ENCODE measurements around the gene PGA4.
"Not testable (repeated sequence)": the region's sequence is repeated elsewhere in the genome, so short reads cannot be mapped to it uniquely, and the experiment has no call there.

PGA4 gene

DNA sequence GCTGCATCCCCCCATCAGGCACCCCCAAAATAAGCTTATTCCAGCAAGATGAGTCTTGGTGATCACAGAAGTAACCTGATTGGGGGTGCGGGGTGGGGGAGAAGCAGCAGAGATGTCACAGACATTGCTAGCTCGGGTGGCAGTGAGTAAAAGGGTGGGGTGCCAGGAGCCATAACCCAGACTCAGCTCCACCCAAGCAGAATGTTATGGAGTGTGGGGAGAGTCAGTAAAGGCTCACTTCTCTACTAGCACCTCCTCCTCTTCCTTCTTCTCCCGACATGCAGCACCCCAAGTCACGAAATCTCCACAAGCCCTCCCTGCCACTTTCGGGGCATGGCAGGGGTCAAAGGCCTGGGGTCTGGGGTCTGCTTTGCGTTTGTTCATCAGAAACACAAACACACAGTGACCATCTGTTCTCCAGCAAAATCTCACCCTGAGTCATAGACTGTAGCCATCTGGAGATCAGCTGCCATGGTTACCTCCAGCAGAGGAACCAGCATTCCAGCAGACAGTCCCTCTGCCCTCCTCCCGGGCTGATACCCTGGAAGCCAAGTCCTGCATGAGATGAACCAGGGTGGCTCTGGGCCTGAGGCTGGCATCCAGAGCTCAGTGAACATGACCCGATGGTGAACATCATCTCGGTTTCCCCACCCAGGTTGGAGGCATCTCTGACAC is 14.4 kb upstream of the PGA4 start:
- not testable (repeated sequence) for DNase-seq

DNA sequence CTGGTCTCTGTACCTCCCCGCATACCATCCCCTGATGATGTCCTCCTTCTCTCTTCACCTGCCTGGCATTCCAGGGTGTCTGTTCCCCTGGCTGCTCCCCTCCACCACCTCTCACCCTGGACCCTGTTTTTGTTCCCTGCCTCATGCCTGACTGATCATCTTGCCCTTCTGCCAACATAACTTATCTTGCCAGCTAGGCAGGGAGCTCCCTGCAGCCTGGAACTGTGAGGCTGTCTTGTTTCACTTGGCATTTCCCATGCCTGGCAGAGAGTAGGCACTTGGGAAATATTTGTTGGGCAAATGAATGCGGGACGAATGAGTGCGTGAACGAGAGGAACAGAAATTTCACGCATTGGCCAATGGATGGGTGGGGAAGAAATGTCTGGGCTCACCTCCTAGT is 11.5 kb upstream of the PGA4 start:
- DNase-seq: not testable (repeated sequence)

DNA sequence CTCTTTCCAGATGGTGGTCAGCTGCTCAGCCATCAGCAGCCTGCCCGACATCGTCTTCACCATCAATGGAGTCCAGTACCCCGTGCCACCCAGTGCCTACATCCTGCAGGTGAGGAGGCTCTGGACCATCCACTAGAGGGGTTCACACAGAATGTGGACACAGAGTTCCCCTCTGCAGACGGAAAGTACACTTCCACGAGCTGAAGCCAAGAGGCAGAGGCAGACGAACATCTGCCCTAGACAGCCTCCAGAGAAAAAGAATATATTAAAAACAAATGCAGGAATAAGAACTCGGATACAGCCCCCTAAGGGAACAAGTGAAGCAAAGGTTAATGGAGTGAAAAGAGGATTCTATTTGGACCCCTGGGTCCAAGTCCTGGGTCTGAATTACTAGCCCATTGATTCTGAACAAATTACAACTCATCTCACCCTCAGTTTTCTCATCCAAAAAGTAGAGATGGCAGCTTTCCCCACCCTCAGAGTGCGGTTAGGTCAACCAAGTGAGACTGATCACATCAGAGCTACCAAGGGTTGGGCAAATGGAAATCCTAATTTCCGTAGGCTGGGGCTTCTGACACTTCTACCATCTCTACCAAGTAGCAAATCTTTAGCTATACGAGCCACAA is 10.7 kb upstream of the PGA4 start:
- DNase-seq: not testable (repeated sequence)

DNA sequence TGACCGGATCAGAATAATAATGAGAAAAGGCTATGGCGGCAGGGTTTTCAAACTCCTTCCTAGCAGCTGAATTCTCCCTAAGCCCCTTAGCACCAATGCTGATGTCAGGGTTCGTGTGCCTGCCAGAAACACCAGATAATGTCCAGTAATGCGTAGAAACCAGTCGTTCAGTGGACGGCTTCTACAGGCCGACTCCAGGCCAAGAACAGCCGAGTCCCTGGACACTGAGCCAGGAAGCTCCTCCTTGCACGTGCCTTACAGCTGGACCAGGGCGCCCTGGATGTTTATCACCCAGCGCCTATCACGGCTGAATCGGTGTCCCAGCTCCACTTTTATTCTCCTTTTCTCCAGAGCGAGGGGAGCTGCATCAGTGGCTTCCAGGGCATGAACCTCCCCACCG is 9.9 kb upstream of the PGA4 start:
- DNase-seq: not testable (repeated sequence)

DNA sequence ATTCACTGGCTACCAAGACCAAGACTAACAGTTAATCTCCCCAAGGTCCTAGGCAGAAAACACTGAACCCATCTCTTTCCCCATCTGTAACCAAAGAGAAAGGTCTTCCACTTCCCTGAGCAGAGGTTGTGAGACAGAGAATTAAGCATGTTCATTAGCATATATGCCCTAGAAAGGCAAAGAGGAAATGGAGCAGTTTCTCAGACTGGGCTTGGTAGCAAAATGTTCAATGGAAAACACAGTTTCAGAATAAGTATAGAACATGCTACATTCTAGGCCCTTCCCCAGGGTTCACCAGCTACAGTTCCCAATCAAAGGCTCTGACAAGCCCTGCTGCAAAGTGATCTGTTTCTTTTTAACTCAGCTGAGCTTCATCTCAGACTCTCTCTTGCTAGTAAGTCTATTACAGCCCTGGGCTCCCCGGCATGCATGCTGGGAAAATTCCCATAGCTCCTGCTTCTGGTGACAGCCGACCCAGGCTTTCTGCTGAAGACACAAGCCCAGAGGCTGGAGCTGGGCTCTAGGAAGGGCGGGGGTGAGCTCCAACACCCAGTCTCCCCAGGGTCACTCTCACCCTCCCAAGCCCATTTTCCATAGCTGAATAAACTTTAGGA is 8.3 kb upstream of the PGA4 start:
- not testable (repeated sequence) for DNase-seq

DNA sequence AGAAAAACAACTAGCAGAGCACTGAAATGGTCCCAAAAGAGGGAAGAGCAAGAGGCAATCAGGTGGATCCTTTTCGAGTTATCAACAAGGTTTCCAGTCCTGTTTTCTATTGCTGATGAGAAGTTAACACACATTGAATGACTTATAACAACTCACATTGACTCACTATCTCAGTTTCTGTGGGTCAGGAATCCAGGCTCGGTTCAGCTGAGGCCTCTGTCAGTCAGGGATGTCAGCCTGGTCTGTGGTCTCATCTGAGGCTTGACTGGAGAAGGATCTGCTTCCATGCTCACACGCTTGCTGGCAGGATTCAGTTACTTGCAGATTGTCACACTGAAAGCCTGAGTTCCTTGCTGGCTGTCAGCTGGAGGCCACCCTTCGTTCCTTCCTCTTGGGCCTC is 3.8 kb upstream of the PGA4 start:
- DNase-seq: not testable (repeated sequence)

DNA sequence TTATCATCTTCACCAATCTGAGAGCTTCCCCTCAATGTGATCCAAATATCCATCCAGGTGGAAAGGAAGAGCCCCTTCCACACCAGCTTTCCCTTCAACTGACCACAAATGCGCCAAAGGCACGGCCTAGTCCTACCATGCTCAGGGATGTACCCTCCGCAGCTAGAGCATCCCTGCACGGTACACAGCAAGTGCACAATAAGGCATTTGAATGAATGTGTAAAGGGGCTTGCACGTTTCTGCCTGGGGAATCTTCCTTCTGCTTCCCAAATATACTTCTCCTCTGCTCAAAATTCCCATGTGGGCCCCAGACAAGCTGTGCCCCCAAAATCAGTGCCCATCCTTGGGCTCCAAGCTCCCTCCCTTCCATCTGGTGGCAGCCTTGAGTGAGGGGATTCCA is 3.1 kb upstream of the PGA4 start:
- DNase-seq: not testable (repeated sequence)

DNA sequence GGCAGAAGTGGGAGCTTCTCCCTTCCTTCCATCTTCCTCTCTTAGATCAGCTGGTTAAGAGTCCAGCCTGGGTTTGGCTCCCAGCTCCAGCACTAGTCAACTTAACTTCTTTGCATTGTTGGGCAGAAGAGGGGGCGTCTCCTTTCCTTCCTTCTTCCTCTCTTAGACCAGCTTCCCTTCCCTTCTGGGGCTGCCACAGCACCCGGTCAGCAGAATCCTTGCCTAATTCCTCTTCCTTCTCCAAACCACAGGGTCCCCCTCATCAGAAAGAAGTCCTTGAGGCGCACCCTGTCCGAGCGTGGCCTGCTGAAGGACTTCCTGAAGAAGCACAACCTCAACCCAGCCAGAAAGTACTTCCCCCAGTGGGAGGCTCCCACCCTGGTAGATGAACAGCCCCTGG is 545 bp downstream of the PGA4 start:
- DNase-seq: not testable (repeated sequence)

DNA sequence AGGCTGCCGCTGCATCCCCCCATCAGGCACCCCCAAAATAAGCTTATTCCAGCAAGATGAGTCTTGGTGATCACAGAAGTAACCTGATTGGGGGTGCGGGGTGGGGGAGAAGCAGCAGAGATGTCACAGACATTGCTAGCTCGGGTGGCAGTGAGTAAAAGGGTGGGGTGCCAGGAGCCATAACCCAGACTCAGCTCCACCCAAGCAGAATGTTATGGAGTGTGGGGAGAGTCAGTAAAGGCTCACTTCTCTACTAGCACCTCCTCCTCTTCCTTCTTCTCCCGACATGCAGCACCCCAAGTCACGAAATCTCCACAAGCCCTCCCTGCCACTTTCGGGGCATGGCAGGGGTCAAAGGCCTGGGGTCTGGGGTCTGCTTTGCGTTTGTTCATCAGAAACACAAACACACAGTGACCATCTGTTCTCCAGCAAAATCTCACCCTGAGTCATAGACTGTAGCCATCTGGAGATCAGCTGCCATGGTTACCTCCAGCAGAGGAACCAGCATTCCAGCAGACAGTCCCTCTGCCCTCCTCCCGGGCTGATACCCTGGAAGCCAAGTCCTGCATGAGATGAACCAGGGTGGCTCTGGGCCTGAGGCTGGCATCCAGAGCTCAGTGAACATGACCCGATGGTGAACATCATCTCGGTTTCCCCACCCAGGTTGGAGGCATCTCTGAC is 4.5 kb downstream of the PGA4 start:
- not testable (repeated sequence) for DNase-seq

DNA sequence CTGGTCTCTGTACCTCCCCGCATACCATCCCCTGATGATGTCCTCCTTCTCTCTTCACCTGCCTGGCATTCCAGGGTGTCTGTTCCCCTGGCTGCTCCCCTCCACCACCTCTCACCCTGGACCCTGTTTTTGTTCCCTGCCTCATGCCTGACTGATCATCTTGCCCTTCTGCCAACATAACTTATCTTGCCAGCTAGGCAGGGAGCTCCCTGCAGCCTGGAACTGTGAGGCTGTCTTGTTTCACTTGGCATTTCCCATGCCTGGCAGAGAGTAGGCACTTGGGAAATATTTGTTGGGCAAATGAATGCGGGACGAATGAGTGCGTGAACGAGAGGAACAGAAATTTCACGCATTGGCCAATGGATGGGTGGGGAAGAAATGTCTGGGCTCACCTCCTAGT is 7.3 kb downstream of the PGA4 start:
- DNase-seq: not testable (repeated sequence)

DNA sequence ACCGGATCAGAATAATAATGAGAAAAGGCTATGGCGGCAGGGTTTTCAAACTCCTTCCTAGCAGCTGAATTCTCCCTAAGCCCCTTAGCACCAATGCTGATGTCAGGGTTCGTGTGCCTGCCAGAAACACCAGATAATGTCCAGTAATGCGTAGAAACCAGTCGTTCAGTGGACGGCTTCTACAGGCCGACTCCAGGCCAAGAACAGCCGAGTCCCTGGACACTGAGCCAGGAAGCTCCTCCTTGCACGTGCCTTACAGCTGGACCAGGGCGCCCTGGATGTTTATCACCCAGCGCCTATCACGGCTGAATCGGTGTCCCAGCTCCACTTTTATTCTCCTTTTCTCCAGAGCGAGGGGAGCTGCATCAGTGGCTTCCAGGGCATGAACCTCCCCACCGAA is 8.9 kb downstream of the PGA4 start:
- DNase-seq: not testable (repeated sequence)

DNA sequence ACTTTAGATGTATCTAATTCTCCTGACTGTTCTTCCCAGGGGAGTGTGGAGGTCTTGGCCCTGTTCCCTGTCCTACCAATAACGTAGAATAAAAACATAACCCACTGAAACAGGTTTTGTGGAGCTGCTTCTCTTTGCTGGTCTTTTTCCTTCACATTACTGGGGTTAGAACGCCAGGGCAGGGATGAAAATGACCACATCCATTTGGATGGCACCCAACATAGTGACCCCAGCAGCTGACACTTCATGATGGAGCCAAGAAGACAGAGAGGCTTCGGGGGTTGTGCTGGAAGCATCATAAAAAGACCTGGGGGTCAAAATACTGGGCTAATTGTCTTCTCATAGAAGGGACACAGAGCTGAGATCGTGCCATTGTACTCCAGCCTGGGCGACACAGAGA is 9.4 kb downstream of the PGA4 start:
- DNase-seq: not testable (repeated sequence)

DNA sequence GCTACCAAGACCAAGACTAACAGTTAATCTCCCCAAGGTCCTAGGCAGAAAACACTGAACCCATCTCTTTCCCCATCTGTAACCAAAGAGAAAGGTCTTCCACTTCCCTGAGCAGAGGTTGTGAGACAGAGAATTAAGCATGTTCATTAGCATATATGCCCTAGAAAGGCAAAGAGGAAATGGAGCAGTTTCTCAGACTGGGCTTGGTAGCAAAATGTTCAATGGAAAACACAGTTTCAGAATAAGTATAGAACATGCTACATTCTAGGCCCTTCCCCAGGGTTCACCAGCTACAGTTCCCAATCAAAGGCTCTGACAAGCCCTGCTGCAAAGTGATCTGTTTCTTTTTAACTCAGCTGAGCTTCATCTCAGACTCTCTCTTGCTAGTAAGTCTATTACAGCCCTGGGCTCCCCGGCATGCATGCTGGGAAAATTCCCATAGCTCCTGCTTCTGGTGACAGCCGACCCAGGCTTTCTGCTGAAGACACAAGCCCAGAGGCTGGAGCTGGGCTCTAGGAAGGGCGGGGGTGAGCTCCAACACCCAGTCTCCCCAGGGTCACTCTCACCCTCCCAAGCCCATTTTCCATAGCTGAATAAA is 10.5 kb downstream of the PGA4 start:
- DNase-seq: not testable (repeated sequence)

DNA sequence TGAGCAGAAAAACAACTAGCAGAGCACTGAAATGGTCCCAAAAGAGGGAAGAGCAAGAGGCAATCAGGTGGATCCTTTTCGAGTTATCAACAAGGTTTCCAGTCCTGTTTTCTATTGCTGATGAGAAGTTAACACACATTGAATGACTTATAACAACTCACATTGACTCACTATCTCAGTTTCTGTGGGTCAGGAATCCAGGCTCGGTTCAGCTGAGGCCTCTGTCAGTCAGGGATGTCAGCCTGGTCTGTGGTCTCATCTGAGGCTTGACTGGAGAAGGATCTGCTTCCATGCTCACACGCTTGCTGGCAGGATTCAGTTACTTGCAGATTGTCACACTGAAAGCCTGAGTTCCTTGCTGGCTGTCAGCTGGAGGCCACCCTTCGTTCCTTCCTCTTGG is 15.0 kb downstream of the PGA4 start:
- not testable (repeated sequence) for DNase-seq

DNA sequence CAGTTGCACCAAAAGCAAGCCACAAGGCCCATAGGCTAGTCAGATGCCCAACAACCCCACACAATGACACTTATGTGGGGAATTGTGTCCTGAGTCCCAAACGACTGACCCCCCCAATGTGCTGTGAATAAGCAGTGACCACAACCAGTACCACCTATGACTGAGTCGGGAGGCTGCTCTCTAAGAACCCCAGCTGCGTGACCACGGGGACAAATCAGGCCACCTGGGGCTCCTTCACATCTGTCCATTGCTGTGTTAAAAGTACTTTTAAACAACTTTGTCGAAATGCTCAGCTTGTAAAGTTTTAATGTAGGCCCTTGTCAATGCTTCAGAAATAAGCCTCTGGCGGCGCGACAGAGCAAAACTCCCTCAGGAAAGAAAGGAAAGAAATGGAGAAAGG is 18.1 kb downstream of the PGA4 start:
- DNase-seq: not testable (repeated sequence)

DNA sequence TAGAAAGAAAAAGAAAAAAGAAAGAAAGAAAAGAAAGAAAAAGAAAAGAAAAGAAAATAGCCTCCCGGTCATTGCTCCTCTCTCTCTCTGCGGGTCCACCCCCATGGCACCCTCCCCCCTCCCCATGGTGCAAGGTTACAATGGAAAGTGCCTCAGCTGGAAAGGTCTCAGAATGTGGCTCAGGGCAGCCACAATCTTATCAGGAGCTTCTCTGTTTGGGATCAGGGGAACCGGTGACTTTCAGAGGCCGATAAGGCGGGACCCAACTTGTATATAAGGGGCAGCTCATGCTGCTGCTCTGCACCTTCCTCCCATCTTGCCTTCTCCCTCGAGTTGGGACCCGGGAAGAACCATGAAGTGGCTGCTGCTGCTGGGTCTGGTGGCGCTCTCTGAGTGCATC is 18.7 kb downstream of the PGA4 start, which contains the start of gene PGA5:
TSS of gene PGA5 (plus strand) at position 301 of the 400 bp plus-strand sequence. CDS start at position 353, 52 bp downstream.
- DNase-seq: not testable (repeated sequence)

DNA sequence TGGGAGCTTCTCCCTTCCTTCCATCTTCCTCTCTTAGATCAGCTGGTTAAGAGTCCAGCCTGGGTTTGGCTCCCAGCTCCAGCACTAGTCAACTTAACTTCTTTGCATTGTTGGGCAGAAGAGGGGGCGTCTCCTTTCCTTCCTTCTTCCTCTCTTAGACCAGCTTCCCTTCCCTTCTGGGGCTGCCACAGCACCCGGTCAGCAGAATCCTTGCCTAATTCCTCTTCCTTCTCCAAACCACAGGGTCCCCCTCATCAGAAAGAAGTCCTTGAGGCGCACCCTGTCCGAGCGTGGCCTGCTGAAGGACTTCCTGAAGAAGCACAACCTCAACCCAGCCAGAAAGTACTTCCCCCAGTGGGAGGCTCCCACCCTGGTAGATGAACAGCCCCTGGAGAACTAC is 19.4 kb downstream of the PGA4 start:
- DNase-seq: not testable (repeated sequence)

DNA sequence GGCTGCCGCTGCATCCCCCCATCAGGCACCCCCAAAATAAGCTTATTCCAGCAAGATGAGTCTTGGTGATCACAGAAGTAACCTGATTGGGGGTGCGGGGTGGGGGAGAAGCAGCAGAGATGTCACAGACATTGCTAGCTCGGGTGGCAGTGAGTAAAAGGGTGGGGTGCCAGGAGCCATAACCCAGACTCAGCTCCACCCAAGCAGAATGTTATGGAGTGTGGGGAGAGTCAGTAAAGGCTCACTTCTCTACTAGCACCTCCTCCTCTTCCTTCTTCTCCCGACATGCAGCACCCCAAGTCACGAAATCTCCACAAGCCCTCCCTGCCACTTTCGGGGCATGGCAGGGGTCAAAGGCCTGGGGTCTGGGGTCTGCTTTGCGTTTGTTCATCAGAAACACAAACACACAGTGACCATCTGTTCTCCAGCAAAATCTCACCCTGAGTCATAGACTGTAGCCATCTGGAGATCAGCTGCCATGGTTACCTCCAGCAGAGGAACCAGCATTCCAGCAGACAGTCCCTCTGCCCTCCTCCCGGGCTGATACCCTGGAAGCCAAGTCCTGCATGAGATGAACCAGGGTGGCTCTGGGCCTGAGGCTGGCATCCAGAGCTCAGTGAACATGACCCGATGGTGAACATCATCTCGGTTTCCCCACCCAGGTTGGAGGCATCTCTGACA is 23.3 kb downstream of the PGA4 start:
- not testable (repeated sequence) for DNase-seq

DNA sequence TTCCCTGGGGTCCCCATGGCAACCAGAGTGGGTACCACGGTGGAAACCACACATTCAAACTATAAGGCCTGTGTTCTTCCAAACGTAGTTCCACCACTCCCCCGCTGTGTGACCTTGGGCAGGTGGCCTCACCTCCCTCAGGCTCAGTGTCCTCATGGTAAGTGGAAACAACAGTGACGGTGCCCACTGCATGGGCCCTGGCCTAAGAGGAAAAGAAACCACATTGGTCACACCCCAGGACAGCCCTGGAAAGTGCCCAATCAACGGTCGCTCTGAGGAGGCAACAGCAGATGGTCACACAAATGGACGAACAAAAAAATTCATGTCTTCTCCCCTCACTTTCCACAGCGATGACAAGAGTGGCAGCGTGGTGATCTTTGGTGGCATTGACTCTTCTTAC is 25.9 kb downstream of the PGA4 start:
- DNase-seq: not testable (repeated sequence)

DNA sequence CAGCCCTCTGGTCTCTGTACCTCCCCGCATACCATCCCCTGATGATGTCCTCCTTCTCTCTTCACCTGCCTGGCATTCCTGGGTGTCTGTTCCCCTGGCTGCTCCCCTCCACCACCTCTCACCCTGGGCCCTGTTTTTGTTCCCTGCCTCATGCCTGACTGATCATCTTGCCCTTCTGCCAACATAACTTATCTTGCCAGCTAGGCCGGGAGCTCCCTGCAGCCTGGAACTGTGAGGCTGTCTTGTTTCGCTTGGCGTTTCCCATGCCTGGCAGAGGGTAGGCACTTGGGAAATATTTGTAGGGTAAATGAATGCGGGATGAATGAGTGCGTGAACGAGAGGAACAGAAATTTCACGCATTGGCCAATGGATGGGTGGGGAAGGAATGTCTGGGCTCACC is 27.1 kb downstream of the PGA4 start:
- not testable (repeated sequence) for DNase-seq

DNA sequence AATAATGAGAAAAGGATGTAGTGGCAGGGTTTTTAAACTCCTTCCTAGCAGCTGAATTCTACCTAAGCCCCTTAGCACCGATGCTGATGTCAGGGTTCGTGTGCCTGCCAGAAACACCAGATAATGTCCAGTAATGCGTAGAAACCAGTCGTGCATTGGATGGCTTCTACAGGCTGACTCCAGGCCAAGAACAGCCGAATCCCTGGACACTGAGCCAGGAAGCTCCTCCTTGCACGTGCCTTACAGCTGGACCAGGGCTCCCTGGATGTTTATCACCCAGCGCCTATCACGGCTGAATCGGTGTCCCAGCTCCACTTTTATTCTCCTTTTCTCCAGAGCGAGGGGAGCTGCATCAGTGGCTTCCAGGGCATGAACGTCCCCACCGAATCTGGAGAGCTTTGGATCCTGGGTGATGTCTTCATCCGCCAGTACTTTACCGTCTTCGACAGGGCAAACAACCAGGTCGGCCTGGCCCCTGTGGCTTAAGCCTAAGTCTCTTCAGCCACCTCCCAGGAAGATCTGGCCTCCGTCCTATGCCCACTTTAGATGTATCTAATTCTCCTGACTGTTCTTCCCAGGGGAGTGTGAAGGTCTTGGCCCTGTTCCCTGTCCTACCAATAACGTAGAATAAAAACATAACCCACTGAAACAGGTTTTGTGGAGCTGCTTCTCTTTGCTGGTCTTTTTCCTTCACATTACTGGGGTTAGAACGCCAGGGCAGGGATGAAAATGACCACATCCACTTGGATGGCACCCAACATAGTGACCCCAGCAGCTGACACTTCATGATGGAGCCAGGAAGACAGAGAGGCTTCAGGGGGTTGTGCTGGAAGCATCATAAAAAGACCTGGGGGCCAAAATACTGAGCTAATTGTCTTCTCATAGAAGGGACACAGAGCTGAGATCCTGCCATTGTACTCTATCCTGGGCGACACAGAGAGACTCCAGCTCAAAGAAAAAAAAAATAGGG is 28.9 kb downstream of the PGA4 start:
- DNase-seq: not testable (repeated sequence)

Data from fibroblast of skin of right biceps (primary cell).